Measurements from ENCODE around the gene TCERG1.

DNA sequence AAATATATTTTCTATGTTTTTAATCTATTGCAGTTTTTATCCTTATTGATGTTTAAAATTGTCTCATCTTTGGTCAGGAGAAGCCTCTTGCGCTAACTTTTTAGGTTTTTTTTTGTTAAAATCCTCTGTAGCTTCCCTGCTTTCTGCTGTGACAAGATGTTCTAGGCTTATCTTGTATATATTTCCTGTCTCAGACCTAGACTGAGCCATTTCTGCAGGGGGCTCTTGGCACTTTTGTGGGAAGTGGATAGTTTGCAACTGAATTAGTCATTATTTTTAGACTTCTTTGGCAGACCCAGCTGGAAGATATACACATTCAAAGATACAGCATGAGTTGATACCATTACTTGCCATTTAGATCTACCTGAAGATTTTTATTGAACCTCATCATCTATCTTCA lies 28.8 kb downstream of the TCERG1 start:
- TF ChIP-seq POLR2A (IDR thresholded peaks at IDR 0.05; ENCODE audit: low read length) (no peak), GATA1 (IDR thresholded peaks at IDR 0.05; ENCODE audit: low read depth, low read length) (no peak)

All from erythroblast (primary cell).